Measurements from ENCODE around the gene PCDH9.
A peak's percentile ranks its signal among the peaks of the same experiment; 100 is the strongest.

The PCDH9 gene

DNA sequence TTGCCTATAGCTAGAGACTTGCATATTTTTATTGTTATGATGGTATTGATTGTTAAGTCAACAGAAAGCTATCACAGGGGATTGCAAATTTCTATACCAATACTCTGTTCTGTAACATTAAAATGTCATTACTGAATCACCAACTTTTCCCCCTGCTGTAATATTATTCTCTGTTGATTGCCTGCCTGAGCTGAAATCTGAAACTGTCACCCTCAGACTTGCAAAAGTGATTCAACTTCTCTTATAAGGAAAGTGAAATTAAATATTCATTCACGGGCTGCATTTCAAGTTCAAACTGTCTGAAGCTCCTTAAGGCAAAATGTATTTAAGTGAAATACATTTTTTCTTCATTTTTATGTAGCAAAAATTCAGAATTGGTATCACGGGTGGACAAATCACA lies 723.2 kb downstream of the PCDH9 start:
- Histone ChIP-seq H4K20me1 (ENCODE audit: insufficient read depth, low read length) (no peaks in the 10 kb centered on the region), H3K27me3 (ENCODE audit: low read depth, low read length) (no peaks in the 10 kb centered on the region), H2AFZ (ENCODE audit: low read depth, low read length) (peak overlapping the region; percentile 62), H3K4me2 (ENCODE audit: low read length) (peak overlapping the region; percentile 45), H3K4me3 (ENCODE audit: low read length) (peak overlapping the region; percentile 23), H3K9ac (ENCODE audit: low read length) (peak overlapping the region; percentile 24; the same call in 1 of the 2 replicates), H3K4me1 (ENCODE audit: low read length) (peaks cover 7% of the 10 kb centered on the region), H3K9me3 (ENCODE audit: insufficient read depth, low read length) (no peaks in the 10 kb centered on the region), H3K36me3 (replicated peaks; ENCODE audit: low read depth, low read length) (no peaks in the 10 kb centered on the region), H3K79me2 (ENCODE audit: low read length) (no peaks in the 10 kb centered on the region), H3K27ac (ENCODE audit: low read length) (no peak overlapping the region)
- TF ChIP-seq, protein P1, sequence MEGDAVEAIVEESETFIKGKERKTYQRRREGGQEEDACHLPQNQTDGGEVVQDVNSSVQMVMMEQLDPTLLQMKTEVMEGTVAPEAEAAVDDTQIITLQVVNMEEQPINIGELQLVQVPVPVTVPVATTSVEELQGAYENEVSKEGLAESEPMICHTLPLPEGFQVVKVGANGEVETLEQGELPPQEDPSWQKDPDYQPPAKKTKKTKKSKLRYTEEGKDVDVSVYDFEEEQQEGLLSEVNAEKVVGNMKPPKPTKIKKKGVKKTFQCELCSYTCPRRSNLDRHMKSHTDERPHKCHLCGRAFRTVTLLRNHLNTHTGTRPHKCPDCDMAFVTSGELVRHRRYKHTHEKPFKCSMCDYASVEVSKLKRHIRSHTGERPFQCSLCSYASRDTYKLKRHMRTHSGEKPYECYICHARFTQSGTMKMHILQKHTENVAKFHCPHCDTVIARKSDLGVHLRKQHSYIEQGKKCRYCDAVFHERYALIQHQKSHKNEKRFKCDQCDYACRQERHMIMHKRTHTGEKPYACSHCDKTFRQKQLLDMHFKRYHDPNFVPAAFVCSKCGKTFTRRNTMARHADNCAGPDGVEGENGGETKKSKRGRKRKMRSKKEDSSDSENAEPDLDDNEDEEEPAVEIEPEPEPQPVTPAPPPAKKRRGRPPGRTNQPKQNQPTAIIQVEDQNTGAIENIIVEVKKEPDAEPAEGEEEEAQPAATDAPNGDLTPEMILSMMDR (IDR thresholded peaks at IDR 0.05; ENCODE audit: low read depth, low read length) = no peak
- no peak for TF ChIP-seq EZH2phosphoT487 (IDR thresholded peaks at IDR 0.05; ENCODE audit: low read depth)

DNA sequence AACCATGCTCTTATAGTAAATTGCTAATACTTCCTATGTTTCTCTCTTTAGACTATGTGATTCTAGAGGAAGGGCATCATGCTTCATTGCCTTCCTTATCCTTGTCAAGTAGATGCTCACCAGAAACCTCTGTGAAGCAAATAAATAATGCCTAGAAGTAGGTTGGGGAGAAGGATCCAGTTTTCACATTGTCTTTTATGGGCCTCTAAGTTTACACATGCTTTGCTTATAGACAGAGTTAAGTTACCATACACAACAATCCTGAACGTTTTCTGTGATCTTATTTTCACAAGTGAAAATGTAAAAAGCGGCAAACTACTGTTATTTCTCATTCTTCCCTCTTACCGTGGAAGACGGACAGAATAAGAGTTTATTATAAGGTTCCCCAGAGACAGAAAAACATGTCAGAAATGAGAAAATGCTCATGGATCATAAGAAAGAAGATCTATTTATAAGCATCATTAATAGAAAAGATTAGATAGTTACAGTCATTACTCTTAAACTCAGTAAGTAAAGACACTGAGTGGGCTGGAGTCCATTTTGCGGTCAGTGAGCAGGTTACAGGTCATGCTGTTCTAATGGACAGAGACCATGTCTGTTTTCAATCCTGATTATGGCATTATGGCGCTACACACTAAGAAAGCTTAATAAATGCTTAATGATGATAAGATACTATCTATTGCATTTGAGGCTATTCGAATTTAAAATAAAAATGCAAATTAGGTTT lies 723.9 kb downstream of the PCDH9 start:
- Histone ChIP-seq H3K4me1 (ENCODE audit: low read length) (peaks cover 7% of the 10 kb centered on the region), H3K27ac (ENCODE audit: low read length) (no peak overlapping the region), H2AFZ (ENCODE audit: low read depth, low read length) (0 out of 2 replicates have a peak overlapping the region, but pooled peaks have one; percentile 9), H3K9ac (ENCODE audit: low read length) (no peak overlapping the region), H3K4me2 (ENCODE audit: low read length) (no peak overlapping the region), H4K20me1 (ENCODE audit: insufficient read depth, low read length) (no peaks in the 10 kb centered on the region), H3K9me3 (ENCODE audit: insufficient read depth, low read length) (no peaks in the 10 kb centered on the region), H3K36me3 (replicated peaks; ENCODE audit: low read depth, low read length) (no peaks in the 10 kb centered on the region), H3K79me2 (ENCODE audit: low read length) (no peaks in the 10 kb centered on the region), H3K27me3 (ENCODE audit: low read depth, low read length) (no peaks in the 10 kb centered on the region), H3K4me3 (ENCODE audit: low read length) (no peak overlapping the region)
- TF ChIP-seq, protein P1 (IDR thresholded peaks at IDR 0.05; ENCODE audit: low read depth, low read length) = no peak
- TF ChIP-seq EZH2phosphoT487 (IDR thresholded peaks at IDR 0.05; ENCODE audit: low read depth) = no peak

DNA sequence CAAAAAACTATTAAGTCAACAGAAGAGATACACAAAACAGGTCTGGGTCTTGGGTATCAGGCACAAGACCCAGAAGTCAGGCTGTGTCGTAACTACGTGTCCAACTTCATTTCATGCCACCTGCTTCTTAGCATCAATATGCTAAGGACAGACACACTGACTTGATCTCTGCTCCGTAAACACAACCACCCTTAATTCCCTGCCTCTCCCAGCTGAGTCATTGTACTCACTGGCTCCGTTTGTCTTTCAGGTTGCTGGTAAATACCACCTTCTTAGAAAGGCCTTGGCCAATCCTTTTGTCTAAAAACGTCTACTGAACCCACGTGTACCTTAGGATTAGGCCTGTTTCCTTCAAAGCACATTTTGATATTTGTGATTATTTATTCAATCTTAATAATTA lies 726.2 kb downstream of the PCDH9 start:
- Histone ChIP-seq H3K4me2 (ENCODE audit: low read length) (no peak overlapping the region), H3K4me3 (ENCODE audit: low read length) (no peak overlapping the region), H4K20me1 (ENCODE audit: insufficient read depth, low read length) (no peaks in the 10 kb centered on the region), H3K9ac (ENCODE audit: low read length) (no peak overlapping the region), H2AFZ (ENCODE audit: low read depth, low read length) (no peak overlapping the region), H3K27me3 (ENCODE audit: low read depth, low read length) (no peaks in the 10 kb centered on the region), H3K79me2 (ENCODE audit: low read length) (no peaks in the 10 kb centered on the region), H3K36me3 (replicated peaks; ENCODE audit: low read depth, low read length) (no peaks in the 10 kb centered on the region), H3K27ac (ENCODE audit: low read length) (no peak overlapping the region), H3K9me3 (ENCODE audit: insufficient read depth, low read length) (no peaks in the 10 kb centered on the region), H3K4me1 (ENCODE audit: low read length) (peaks cover 7% of the 10 kb centered on the region)
- TF ChIP-seq, protein P1 (IDR thresholded peaks at IDR 0.05; ENCODE audit: low read depth, low read length) = no peak
- no peak for TF ChIP-seq EZH2phosphoT487 (IDR thresholded peaks at IDR 0.05; ENCODE audit: low read depth)

DNA sequence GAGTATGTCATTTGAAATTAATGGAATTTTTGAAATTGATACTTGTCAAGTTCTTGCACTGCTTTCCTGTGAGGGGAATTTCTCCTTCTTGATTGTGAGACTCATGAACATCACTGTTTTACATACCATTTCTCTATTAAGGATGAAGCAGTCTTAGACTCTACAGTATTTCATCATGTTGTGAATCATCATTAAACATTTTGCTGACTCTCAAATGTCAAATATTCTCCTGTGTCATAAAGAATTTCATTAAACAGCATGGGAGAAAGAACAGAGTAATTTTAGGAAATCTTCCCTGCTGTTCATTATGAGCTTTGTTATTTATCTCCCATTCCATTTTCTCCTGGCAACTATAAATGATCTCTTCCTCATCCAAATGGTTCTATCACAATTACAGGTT lies 729.0 kb downstream of the PCDH9 start:
- no peak for TF ChIP-seq EZH2phosphoT487 (IDR thresholded peaks at IDR 0.05; ENCODE audit: low read depth)
- TF ChIP-seq, protein P1 (IDR thresholded peaks at IDR 0.05; ENCODE audit: low read depth, low read length) = no peak
- H3K9ac ChIP-seq (ENCODE audit: low read length) = no peak overlapping the region
- H2AFZ ChIP-seq (ENCODE audit: low read depth, low read length) = no peak overlapping the region
- H3K4me3 ChIP-seq (ENCODE audit: low read length) = no peak overlapping the region
- H4K20me1 ChIP-seq (ENCODE audit: insufficient read depth, low read length) = no peaks in the 10 kb centered on the region
- H3K27me3 ChIP-seq (ENCODE audit: low read depth, low read length) = no peaks in the 10 kb centered on the region
- H3K4me2 ChIP-seq (ENCODE audit: low read length) = no peak overlapping the region
- no peak overlapping the region for H3K27ac ChIP-seq (ENCODE audit: low read length)
- no peaks in the 10 kb centered on the region for H3K79me2 ChIP-seq (ENCODE audit: low read length)
- no peaks in the 10 kb centered on the region for H3K4me1 ChIP-seq (ENCODE audit: low read length)
- no peaks in the 10 kb centered on the region for H3K36me3 ChIP-seq (replicated peaks; ENCODE audit: low read depth, low read length)
- no peaks in the 10 kb centered on the region for H3K9me3 ChIP-seq (ENCODE audit: insufficient read depth, low read length)

Data from OCI-LY3 (cell line).